AG09309 (cell line): ENCODE results near the gene HOXB3.

Experiments
- DNase-seq: peaks from one replicate; pipeline ENCODE4 v3.0.0-alpha.2; 2010; ENCODE audit warnings: low read depth
- H3K4me3 ChIP-seq: 2 replicates; pipeline ENCODE4 v1.5.1; 2011; ENCODE audit warnings: mild to moderate bottlenecking, low read depth, low read length, moderate library complexity; ENCODE audit not compliant: control insufficient read depth
- CTCF ChIP-seq: IDR thresholded peaks from 2 replicates; pipeline ENCODE4 v1.5.1; 2011; ENCODE audit warnings: mild to moderate bottlenecking, low read depth, low read length, inconsistent platforms; ENCODE audit not compliant: insufficient read depth, control insufficient read depth; ENCODE audit errors: missing control alignments

Gene HOXB3

GRCh38 chr17:48502312-48502711 is 87.7 kb downstream of the HOXB3 start:
- TF ChIP-seq CTCF = no peak
- H3K4me3 ChIP-seq = no peak overlapping the region
- no peak for DNase-seq

- no peak for TF ChIP-seq CTCF
- DNase-seq = no peak
- no peak overlapping the region for H3K4me3 ChIP-seq
These were observed 89.3 kb downstream of the HOXB3 start for GRCh38 chr17:48500435-48501426.

DNA sequence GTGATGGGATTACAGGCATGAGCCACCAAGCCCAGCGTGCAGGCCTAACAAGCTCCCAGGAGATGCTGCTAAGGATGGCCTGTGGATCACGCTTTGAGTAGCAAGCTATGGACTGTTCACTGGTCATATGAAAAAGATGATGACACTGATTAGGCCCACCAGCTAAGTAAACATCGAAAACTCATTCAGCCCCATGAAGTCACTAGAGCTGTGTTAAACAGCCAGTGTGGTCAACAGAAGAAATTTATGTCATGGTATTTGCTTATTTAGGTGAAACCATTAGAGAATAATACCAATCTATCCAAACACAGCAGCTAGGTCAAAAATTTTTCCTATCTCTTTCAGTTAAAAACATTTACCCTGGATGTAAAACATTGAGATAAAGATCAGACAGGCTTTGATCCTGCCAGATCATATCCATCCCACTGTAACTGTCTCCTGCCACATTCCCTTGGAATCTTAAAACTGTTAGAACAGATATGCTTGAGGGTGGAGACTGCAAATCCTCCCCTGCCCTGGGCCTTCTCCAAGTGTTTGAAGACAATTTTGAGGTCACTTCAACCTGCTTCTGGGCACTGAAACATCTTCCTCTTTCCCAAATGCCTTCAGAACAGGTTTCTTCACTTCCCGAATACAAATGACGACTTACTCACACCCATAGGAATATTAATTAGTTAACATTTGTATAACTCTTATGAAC is 90.2 kb downstream of the HOXB3 start:
- DNase-seq = no peak
- H3K4me3 ChIP-seq = no peak overlapping the region
- no peak for TF ChIP-seq CTCF

GRCh38 chr17:48499248-48499647 is 90.8 kb downstream of the HOXB3 start:
- no peak for TF ChIP-seq CTCF
- no peak overlapping the region for H3K4me3 ChIP-seq
- no peak for DNase-seq
